Progenitor cell of endocrine pancreas (in vitro differentiated cells): ENCODE data around the gene ADAM17. TPM values are rescaled to one million over a fixed set of nuclear protein-coding genes. Genes with fewer than 3 reads are reported as not detected.

Experiments
- DNase-seq: peaks from one replicate; pipeline ENCODE4 v3.0.0; 2021; ENCODE audit warnings: low spot score; ENCODE audit not compliant: unreplicated experiment
- H3K27ac Mint-ChIP-seq: 2 replicates; pipeline ENCODE4 v1.8.0; 2021; ENCODE audit warnings: mild to moderate bottlenecking, moderate library complexity, mixed read lengths
- H3K27me3 Mint-ChIP-seq: 2 replicates; pipeline ENCODE4 v1.8.0; 2021; ENCODE audit warnings: mixed read lengths
- H3K36me3 Mint-ChIP-seq: 2 replicates; pipeline ENCODE4 v1.8.0; 2022; ENCODE audit warnings: mixed read lengths; ENCODE audit not compliant: insufficient read depth
- H3K4me1 Mint-ChIP-seq: 2 replicates; pipeline ENCODE4 v1.8.0; 2021; ENCODE audit warnings: low read depth, mixed read lengths
- H3K4me3 Mint-ChIP-seq: 2 replicates; pipeline ENCODE4 v1.8.0; 2021; ENCODE audit warnings: low read depth, mild to moderate bottlenecking, moderate library complexity, mixed read lengths
- H3K9me3 Mint-ChIP-seq: 2 replicates; pipeline ENCODE4 v1.8.0; 2021; ENCODE audit warnings: low read depth, mixed read lengths
- total RNA-seq: library from RNA; stranded (reverse); gene quantifications from 2 replicates; pipeline ENCODE4 v1.2.1, GENCODE V29; 2021
- TF ChIP-seq, protein P1 (sequence below): fragments of 200-600 bp; sonication (generic); IDR thresholded peaks from one replicate; pipeline ENCODE4 v1.5.0; 2021; ENCODE audit warnings: antibody characterized with exemption, mild to moderate bottlenecking; ENCODE audit not compliant: unreplicated experiment

The ADAM17 gene
- total RNA-seq, 1 donor from 2014 or later: 53.1 TPM

DNA sequence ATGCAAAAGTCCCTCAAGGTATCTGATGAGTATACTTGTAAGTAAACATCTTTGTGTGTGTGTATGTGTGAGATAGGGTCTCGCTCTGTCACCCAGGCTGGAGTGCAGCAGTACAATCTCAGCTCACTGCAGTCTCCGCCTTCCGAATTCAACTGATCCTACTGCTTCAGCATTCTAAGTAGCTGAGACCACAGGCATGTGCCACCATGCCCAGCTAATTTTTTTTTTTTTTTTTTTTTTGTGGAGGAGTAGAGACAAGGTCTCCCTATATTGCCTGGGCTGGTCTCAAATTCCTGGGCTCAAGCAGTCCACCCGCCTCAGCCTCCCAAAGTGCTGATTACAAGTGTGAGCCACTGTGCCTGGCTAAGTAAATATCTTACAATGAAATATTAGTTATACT, 23.2 kb downstream of the ADAM17 start:
- Mint-ChIP-seq H3K4me3 (no peak overlapping the region), H3K27me3 (no peaks in the 10 kb centered on the region), H3K9me3 (no peaks in the 10 kb centered on the region), H3K27ac (no peak overlapping the region), H3K4me1 (peaks cover 5% of the 10 kb centered on the region), H3K36me3 (peaks cover 16% of the 10 kb centered on the region)
- TF ChIP-seq, protein P1, sequence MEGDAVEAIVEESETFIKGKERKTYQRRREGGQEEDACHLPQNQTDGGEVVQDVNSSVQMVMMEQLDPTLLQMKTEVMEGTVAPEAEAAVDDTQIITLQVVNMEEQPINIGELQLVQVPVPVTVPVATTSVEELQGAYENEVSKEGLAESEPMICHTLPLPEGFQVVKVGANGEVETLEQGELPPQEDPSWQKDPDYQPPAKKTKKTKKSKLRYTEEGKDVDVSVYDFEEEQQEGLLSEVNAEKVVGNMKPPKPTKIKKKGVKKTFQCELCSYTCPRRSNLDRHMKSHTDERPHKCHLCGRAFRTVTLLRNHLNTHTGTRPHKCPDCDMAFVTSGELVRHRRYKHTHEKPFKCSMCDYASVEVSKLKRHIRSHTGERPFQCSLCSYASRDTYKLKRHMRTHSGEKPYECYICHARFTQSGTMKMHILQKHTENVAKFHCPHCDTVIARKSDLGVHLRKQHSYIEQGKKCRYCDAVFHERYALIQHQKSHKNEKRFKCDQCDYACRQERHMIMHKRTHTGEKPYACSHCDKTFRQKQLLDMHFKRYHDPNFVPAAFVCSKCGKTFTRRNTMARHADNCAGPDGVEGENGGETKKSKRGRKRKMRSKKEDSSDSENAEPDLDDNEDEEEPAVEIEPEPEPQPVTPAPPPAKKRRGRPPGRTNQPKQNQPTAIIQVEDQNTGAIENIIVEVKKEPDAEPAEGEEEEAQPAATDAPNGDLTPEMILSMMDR: no peak
- DNase-seq: no peak

DNA sequence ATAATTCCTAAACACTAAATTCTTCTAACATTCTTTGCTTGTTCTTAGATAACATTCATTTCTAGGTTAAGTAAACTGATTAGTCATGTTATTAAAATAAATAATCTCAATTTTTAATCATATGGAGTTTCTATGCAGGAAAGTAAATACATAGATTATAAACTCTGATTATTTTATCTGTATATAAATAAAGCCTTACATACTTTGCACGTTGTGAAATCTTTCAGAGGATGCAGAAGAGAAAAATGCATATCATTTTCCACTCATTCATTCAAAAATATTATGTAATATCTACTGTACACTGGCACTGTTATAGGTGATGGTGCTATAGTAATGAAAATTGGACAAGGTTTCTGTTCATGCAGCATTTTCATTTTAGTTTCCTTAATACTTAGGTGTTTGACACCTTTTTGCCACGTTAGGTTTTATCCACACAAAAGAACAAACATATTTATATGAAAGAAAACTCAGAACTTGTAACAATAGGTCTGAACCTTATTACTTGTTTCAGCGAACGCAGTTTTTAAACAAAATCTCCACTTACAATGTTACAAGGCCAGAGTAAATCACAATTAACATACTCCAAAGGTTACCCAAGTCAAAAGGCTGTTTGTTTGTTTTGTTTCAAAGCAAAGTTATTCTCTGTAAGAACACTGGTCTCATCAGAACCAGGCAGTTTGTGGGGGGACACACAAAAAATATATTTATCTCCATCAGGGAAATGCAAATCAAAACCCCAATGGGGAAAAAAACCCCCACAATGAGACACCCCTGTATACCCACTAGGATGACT, 27.4 kb downstream of the ADAM17 start:
- no peak overlapping the region for H3K27ac Mint-ChIP-seq
- H3K4me1 Mint-ChIP-seq: no peaks in the 10 kb centered on the region
- no peaks in the 10 kb centered on the region for H3K27me3 Mint-ChIP-seq
- no peak overlapping the region for H3K4me3 Mint-ChIP-seq
- H3K36me3 Mint-ChIP-seq: peaks cover 21% of the 10 kb centered on the region
- no peak for DNase-seq
- no peaks in the 10 kb centered on the region for H3K9me3 Mint-ChIP-seq
- TF ChIP-seq, protein P1: no peak

DNA sequence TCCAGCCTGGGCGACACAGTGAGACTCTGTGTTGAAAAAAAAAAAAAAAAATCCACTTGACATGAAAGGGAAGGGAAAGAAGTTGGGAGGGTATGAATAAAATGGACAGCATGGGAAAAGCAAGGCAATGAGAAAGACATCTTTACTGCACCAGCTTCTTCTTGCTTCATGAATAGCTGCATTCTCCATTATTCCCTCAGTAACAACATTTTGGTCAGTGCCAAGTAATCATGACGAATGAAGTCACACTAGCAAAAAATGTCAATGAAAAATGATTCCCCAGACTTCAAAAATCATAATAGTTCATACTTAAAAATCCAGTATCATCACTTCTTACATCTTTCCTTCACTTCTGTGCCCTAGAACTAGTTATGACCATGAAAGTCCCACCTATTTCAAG, 30.4 kb downstream of the ADAM17 start:
- no peaks in the 10 kb centered on the region for H3K4me1 Mint-ChIP-seq
- H3K27ac Mint-ChIP-seq: no peak overlapping the region
- H3K27me3 Mint-ChIP-seq: no peaks in the 10 kb centered on the region
- DNase-seq: no peak
- TF ChIP-seq, protein P1: no peak
- H3K4me3 Mint-ChIP-seq: no peak overlapping the region
- H3K9me3 Mint-ChIP-seq: no peaks in the 10 kb centered on the region
- peaks cover 27% of the 10 kb centered on the region for H3K36me3 Mint-ChIP-seq

DNA sequence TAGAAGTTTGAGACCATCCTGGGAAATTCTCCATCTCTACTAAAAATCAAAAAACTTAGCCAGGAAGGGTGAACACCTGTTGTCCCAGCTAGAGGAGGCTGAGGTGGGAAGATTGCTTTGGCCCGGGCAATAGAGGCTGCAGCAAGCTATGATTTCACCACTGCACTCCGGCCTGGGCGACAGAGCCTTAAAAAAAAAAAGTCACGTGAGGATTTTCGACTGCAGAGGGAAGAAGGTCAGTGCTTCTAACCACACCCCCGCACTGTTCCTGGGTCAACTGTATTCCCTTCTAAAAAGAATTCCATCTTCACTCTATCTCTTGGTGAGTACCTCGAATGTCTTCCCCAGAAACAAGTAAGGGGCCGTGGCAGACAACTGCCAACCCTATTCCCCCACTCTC, 31.3 kb downstream of the ADAM17 start:
- Mint-ChIP-seq H3K4me1 (no peaks in the 10 kb centered on the region), H3K36me3 (peaks cover 25% of the 10 kb centered on the region), H3K4me3 (no peak overlapping the region), H3K27ac (no peak overlapping the region), H3K9me3 (no peaks in the 10 kb centered on the region), H3K27me3 (no peaks in the 10 kb centered on the region)
- TF ChIP-seq, protein P1: no peak
- DNase-seq: no peak

DNA sequence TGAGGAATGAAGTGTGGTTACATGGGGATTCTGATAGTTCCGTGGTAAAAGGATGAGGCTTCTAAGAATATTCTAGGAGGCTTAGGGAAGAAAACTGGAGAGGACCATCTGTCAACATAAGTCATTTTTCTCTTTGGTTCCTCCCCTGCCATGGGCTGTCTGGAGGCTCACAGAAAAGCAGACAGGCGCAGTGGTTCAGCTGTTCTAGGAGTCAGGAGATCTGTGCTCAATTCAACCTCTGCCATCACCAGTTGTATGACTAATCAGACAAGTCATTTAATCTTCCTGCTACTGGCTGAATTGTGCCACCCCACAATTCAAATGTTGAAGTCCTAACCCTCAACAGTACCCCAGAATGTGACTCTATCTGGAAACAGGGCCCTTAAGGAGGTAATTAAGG, 36.4 kb downstream of the ADAM17 start:
- peaks cover 24% of the 10 kb centered on the region for H3K36me3 Mint-ChIP-seq
- TF ChIP-seq, protein P1: no peak
- H3K27ac Mint-ChIP-seq: no peak overlapping the region
- H3K27me3 Mint-ChIP-seq: no peaks in the 10 kb centered on the region
- no peaks in the 10 kb centered on the region for H3K9me3 Mint-ChIP-seq
- no peak overlapping the region for H3K4me3 Mint-ChIP-seq
- DNase-seq: no peak
- H3K4me1 Mint-ChIP-seq: no peaks in the 10 kb centered on the region
